ENCODE data around the gene RNASEH2A. TPM values are rescaled to one million over a fixed set of nuclear protein-coding genes. Genes with fewer than 3 reads are reported as not detected.

The RNASEH2A gene
- total RNA-seq, 2 experiments from 2014 or later, result 46.2 to 47.8 TPM

DNA sequence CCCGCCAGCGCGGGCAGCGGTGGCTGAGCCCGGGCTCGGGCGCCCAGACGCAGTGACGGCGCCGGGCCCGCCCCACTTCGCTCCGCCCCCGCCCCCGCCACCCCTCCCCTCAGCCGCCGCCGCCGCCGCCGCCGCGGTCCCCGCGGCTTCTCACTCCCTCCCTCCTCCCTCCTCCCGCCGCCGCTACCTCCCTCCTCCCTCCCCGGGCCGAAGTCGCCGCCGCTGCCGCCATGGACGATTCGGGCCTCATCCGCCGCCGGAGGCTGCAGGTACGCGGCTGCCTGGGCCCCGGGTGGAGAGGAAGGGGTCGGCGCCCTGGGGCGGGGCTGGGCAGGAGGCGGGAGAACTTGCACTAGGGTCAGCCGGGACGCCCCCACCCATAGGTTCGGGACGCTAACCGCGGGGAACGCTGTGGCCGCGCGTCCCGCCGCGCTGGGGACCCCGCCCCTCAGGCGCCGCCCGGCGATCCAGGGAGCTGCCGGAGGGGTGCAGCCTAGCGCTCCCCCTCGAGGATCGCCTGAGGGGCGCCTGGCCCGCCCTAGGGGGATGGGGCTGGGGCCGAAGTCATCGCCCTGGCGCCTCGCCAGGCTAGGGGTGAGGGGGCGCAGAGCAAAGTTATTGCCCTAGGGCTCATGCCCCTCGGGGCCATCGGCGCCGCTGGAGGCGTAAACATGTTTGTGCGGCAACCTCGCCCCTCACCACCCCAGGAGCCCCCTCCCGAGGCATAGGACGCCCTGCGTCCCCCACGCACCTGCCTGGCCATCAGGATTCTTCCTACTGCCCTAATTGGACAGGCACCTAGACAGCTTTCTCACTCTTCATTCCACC is 27.6 kb downstream of the RNASEH2A start:
- Mint-ChIP-seq H3K27me3 (peaks cover 82% of the 10 kb centered on the region), H3K4me1 (peaks cover 9% of the 10 kb centered on the region), H3K27ac (no peak overlapping the region), H3K4me3 (peak overlapping the region; percentile 11), H3K36me3 (no peaks in the 10 kb centered on the region), H3K9me3 (no peaks in the 10 kb centered on the region)
- POLR2A ChIA-PET, result interaction anchor here (1.2 kb wide), 1 partner anchor 15 kb away, joined by 3 read pairs; no protein-coding TSS in a partner anchor
- ATAC-seq (ENCODE audit: low read depth) (no peak), DNase-seq (peak; percentile 48)

DNA sequence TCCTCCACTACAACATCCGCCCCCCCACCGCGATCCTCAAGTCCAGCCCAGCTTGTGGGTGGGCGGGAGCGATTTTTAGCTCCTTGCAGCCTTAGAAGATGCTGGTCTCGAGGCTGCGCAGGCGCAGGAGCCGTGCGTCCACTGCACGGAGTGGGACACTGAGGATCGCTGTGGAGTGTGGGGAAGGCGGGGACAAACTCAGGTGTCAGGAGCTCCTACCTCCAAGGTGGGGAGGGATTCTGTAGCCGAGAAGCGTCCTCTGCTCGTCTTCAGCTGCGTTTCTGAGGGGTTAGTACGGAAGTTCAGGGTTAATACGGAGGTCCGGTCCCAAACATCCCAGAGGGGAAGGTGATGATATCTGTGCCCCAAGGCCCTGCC is 28.2 kb downstream of the RNASEH2A start, which contains the start of gene RTBDN:
Gene RTBDN, minus strand, starts transcription at position 14 of the 378 bp plus-strand sequence. CDS start 4,600 bp downstream, outside the sequence.
- Mint-ChIP-seq H3K4me1 (peaks cover 15% of the 10 kb centered on the region), H3K27me3 (peaks cover 83% of the 10 kb centered on the region), H3K9me3 (no peaks in the 10 kb centered on the region), H3K27ac (no peak within 1 kb of the TSS), H3K36me3 (no peaks in the 10 kb centered on the region), H3K4me3 (peak within 1 kb of the TSS; percentile 48)
- ATAC-seq (ENCODE audit: low read depth), result no peak
- DNase-seq, result no peak
- POLR2A ChIA-PET, result interaction anchor here (1.2 kb wide), 1 partner anchor 16 kb away, joined by 3 read pairs; no protein-coding TSS in a partner anchor

DNA sequence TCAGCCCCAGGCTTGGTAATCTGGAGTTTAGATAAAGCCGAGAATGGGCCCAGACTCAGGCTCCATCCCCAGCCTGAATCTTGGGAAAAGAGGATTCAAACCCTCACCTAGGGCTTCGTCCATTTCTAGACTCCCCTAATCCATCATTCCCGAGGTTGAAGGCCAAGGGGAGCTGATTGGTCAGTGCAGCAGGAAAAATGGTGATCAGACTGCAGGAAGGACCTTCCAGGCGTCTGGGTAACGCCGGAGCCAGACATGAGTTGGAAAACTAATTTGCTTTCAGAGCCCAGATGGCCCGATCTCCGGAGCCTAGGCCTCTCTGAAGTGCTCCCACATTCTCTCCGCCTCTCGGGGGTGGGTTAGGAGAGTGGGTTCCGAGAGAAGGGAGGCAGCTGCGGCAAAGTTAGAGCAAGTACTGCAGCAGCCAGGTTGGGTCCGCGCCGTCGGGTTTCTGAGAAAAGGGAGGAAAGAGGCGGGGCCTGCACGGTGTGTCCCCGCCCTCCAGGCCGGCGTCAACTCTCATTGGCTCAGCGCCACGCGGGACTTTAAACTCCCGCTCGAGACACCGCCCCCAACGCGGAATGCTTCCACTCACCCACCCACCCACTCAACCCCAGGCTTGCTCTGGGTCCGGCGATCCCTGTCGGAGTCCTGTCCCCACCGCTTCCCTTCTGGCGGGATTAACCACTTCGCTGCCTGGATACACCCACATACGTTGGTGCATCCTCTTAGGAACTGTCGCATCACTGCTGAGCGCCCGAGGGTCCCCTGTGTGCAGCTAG is 28.8 kb downstream of the RNASEH2A start:
- H3K36me3 Mint-ChIP-seq, result no peaks in the 10 kb centered on the region
- peaks cover 15% of the 10 kb centered on the region for H3K4me1 Mint-ChIP-seq
- ATAC-seq (ENCODE audit: low read depth), result no peak
- no peaks in the 10 kb centered on the region for H3K9me3 Mint-ChIP-seq
- no peak overlapping the region for H3K27ac Mint-ChIP-seq
- peak; percentile 42 for DNase-seq
- peaks cover 81% of the 10 kb centered on the region for H3K27me3 Mint-ChIP-seq
- H3K4me3 Mint-ChIP-seq, result no peak overlapping the region
- POLR2A ChIA-PET, result interaction anchor here (1.2 kb wide), 1 partner anchor 16 kb away, joined by 3 read pairs; no protein-coding TSS in a partner anchor

- H3K4me3 Mint-ChIP-seq, result no peak overlapping the region
- POLR2A ChIA-PET, result no interaction called here
- H3K9me3 Mint-ChIP-seq, result no peaks in the 10 kb centered on the region
- peaks cover 85% of the 10 kb centered on the region for H3K27me3 Mint-ChIP-seq
- peaks cover 24% of the 10 kb centered on the region for H3K4me1 Mint-ChIP-seq
- no peaks in the 10 kb centered on the region for H3K36me3 Mint-ChIP-seq
- DNase-seq (no peak), ATAC-seq (ENCODE audit: low read depth) (no peak)
- no peak overlapping the region for H3K27ac Mint-ChIP-seq
Observed at GRCh38 chr19:12836529-12836863, 30.1 kb downstream of the RNASEH2A start.

- peaks cover 83% of the 10 kb centered on the region for H3K27me3 Mint-ChIP-seq
- DNase-seq, result no peak
Observed at GRCh38 chr19:12837225-12837624, 30.8 kb downstream of the RNASEH2A start.

GRCh38 chr19:12838182-12838885 is 31.9 kb downstream of the RNASEH2A start, which contains the start of gene MAST1:
Gene MAST1 (plus strand): TSS chr19:12838515. CDS start chr19:12838573, 58 bp downstream.
- peak; percentile 73 for ATAC-seq (ENCODE audit: low read depth)
- Mint-ChIP-seq H3K27ac (peak within 1 kb of the TSS; percentile 43), H3K4me3 (peak within 1 kb of the TSS; percentile 74), H3K9me3 (no peaks in the 10 kb centered on the region), H3K4me1 (peaks cover 20% of the 10 kb centered on the region), H3K36me3 (no peaks in the 10 kb centered on the region), H3K27me3 (peaks cover 78% of the 10 kb centered on the region)
- POLR2A ChIA-PET, result no interaction called here
- peak; percentile 82 for DNase-seq

More at GRCh38 chr19:12837225-12837624, 30.8 kb downstream of the RNASEH2A start:
- H3K27ac Mint-ChIP-seq, result no peak overlapping the region
- H3K4me1 Mint-ChIP-seq, result peaks cover 25% of the 10 kb centered on the region
- no peak overlapping the region for H3K4me3 Mint-ChIP-seq
- no peak for ATAC-seq (ENCODE audit: low read depth)
- POLR2A ChIA-PET, result no interaction called here
- H3K36me3 Mint-ChIP-seq, result no peaks in the 10 kb centered on the region
- H3K9me3 Mint-ChIP-seq, result no peaks in the 10 kb centered on the region

- DNase-seq, result no peak
- H3K27me3 Mint-ChIP-seq, result peaks cover 76% of the 10 kb centered on the region
- H3K27ac Mint-ChIP-seq, result peak overlapping the region; percentile 43
- peaks cover 19% of the 10 kb centered on the region for H3K4me1 Mint-ChIP-seq
- POLR2A ChIA-PET, result no interaction called here
- H3K4me3 Mint-ChIP-seq, result peak overlapping the region; percentile 74
- no peaks in the 10 kb centered on the region for H3K9me3 Mint-ChIP-seq
- H3K36me3 Mint-ChIP-seq, result no peaks in the 10 kb centered on the region
- ATAC-seq (ENCODE audit: low read depth), result no peak
Observed at GRCh38 chr19:12838886-12839756, 32.7 kb downstream of the RNASEH2A start.

GRCh38 chr19:12840091-12841079 is 34.0 kb downstream of the RNASEH2A start:
- DNase-seq (peak; percentile 66), ATAC-seq (ENCODE audit: low read depth) (peak; percentile 11)
- POLR2A ChIA-PET, result no interaction called here
- H3K27ac Mint-ChIP-seq, result no peak overlapping the region
- no peaks in the 10 kb centered on the region for H3K9me3 Mint-ChIP-seq
- H3K4me3 Mint-ChIP-seq, result peak overlapping the region; percentile 64
- peaks cover 74% of the 10 kb centered on the region for H3K27me3 Mint-ChIP-seq
- H3K4me1 Mint-ChIP-seq, result peaks cover 17% of the 10 kb centered on the region
- H3K36me3 Mint-ChIP-seq, result no peaks in the 10 kb centered on the region

DNA sequence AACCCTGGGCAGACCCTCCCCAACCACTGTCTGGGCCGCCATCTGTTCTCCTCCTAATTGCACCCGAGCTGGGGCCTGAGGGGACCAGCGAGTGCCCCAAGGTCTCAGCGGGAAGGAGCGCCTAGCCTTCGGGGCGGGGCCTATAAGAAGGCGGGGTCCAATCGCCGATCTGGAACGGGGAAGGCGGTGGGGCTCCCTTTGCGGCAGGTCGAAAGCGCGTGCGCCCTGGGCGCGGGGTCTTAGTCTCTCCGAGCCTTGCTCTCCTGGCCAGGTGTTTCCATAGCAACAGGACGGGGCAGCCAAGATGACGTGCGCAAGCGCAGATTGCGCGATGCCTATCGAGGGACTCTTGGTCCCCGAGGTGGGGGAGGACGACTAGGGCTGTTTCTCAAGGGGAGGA is 34.7 kb downstream of the RNASEH2A start:
- POLR2A ChIA-PET, result no interaction called here
- DNase-seq (peak; percentile 49), ATAC-seq (ENCODE audit: low read depth) (no peak)
- Mint-ChIP-seq H3K9me3 (no peaks in the 10 kb centered on the region), H3K27ac (no peak overlapping the region), H3K27me3 (peaks cover 67% of the 10 kb centered on the region), H3K36me3 (no peaks in the 10 kb centered on the region), H3K4me3 (peak overlapping the region; percentile 64), H3K4me1 (peaks cover 17% of the 10 kb centered on the region)

- DNase-seq (no peak), ATAC-seq (ENCODE audit: low read depth) (no peak)
- H3K4me3 Mint-ChIP-seq, result no peak overlapping the region
- H3K36me3 Mint-ChIP-seq, result no peaks in the 10 kb centered on the region
- peaks cover 17% of the 10 kb centered on the region for H3K4me1 Mint-ChIP-seq
- H3K9me3 Mint-ChIP-seq, result no peaks in the 10 kb centered on the region
- H3K27me3 Mint-ChIP-seq, result peaks cover 62% of the 10 kb centered on the region
- H3K27ac Mint-ChIP-seq, result no peak overlapping the region
- POLR2A ChIA-PET, result interaction anchor here (0.6 kb wide), 1 partner anchor 1977 kb away, joined by 4 read pairs; no protein-coding TSS in a partner anchor
Observed at GRCh38 chr19:12842511-12842910, 36.1 kb downstream of the RNASEH2A start.

- no peak overlapping the region for H3K27ac Mint-ChIP-seq
- H3K36me3 Mint-ChIP-seq, result no peaks in the 10 kb centered on the region
- H3K27me3 Mint-ChIP-seq, result peaks cover 56% of the 10 kb centered on the region
- POLR2A ChIA-PET, result no interaction called here
- ATAC-seq (ENCODE audit: low read depth), result no peak
- no peak for DNase-seq
- H3K4me1 Mint-ChIP-seq, result peaks cover 18% of the 10 kb centered on the region
- no peak overlapping the region for H3K4me3 Mint-ChIP-seq
- H3K9me3 Mint-ChIP-seq, result no peaks in the 10 kb centered on the region
Observed at GRCh38 chr19:12843328-12843727, 36.9 kb downstream of the RNASEH2A start.
